SU-DHL-6 (cell line): ENCODE data around the gene THAP11.

ENCODE experiments used
- CTCF ChIP-seq: fragments of 200-600 bp; sonication (generic); IDR thresholded peaks from one replicate; pipeline ENCODE4 v1.5.1; 2017; ENCODE audit warnings: antibody characterized with exemption, mild to moderate bottlenecking, low read length, moderate library complexity; ENCODE audit not compliant: insufficient read depth, poor library complexity, severe bottlenecking
- EZH2phosphoT487 ChIP-seq: fragments of 200-600 bp; sonication (generic), shearing (Covaris generic); conservative IDR thresholded peaks from 2 replicates; pipeline ENCODE4 v1.6.1; 2018; ENCODE audit warnings: mild to moderate bottlenecking, antibody characterized with exemption, low read length, moderate library complexity, mixed read lengths

DNA sequence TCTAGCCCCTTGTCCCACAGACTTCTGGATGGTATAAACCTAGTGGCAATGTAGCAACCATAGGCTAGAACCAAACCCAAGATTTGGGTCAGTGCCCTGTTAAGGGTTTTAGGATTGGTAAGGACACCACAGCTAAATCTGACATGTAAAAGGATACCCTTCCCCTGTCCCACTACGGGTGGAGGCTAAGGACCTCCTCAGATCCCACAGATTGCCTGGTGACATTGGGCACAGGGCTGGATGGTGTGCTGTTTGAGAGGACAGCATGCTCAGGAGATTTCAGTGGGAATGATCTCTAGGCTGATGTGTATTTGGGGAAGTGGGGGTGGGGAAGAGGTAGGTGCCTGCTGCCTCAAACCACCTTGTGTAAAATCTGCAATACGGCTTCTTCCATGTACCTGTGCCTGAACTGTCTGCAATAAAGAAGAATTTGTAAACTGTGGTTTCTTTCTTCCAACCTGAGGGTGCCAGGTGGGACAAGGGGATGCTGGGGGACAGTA lies 30.1 kb downstream of the THAP11 start:
- TF ChIP-seq CTCF (no peak), EZH2phosphoT487 (no peak)
